HL-60/S4 treated with retinoic acid at 250 ng/mL for 4 days and 3 days (cell line): ENCODE results near the gene SLC26A6.

Source experiments
- in situ Hi-C: fragments of 300-500 bp; cut with MboI; formaldehyde crosslinking; loops from 2 replicates; pipeline ENCODE4 v1.7.0; 2022; ENCODE audit warnings: low sequenced_read_pairs

SLC26A6 gene

GRCh38 chr3:48600711-48601621 is 34.3 kb downstream of the SLC26A6 start:
- in situ Hi-C loops = no loop called here

GRCh38 chr3:48599509-48600285 is 35.6 kb downstream of the SLC26A6 start:
- in situ Hi-C loops = no loop called here

- in situ Hi-C loops = no loop called here
These were observed 36.2 kb downstream of the SLC26A6 start for GRCh38 chr3:48599077-48599501.

GRCh38 chr3:48598323-48599076 is 36.8 kb downstream of the SLC26A6 start:
- in situ Hi-C loops = no loop called here

GRCh38 chr3:48597408-48597800 is 37.9 kb downstream of the SLC26A6 start:
- in situ Hi-C loops = no loop called here

GRCh38 chr3:48596676-48597407 is 38.4 kb downstream of the SLC26A6 start:
- in situ Hi-C loops = no loop called here

- in situ Hi-C loops = no loop called here
These were observed 39.1 kb downstream of the SLC26A6 start for GRCh38 chr3:48596157-48596556.

- in situ Hi-C loops = no loop called here
These were observed 39.6 kb downstream of the SLC26A6 start for GRCh38 chr3:48595526-48596121.

GRCh38 chr3:48595075-48595525 is 40.2 kb downstream of the SLC26A6 start, which contains the start of gene COL7A1:
COL7A1 (minus strand) TSS chr3:48595329; CDS start chr3:48595159, 170 bp downstream.
- in situ Hi-C loops = no loop called here

GRCh38 chr3:48594417-48595049 is 40.7 kb downstream of the SLC26A6 start:
- in situ Hi-C loops = no loop called here

- in situ Hi-C loops = no loop called here
These were observed 41.9 kb downstream of the SLC26A6 start for GRCh38 chr3:48593337-48593736.

- in situ Hi-C loops = no loop called here
These were observed 42.7 kb downstream of the SLC26A6 start for GRCh38 chr3:48592519-48593087.

GRCh38 chr3:48591886-48592518 is 43.3 kb downstream of the SLC26A6 start:
- in situ Hi-C loops = no loop called here

GRCh38 chr3:48591436-48591835 is 43.8 kb downstream of the SLC26A6 start:
- in situ Hi-C loops = no loop called here

- in situ Hi-C loops = no loop called here
These were observed 47.0 kb downstream of the SLC26A6 start for GRCh38 chr3:48588230-48588629.

GRCh38 chr3:48587686-48588085 is 47.6 kb downstream of the SLC26A6 start:
- in situ Hi-C loops = no loop called here

GRCh38 chr3:48585411-48585810 is 49.9 kb downstream of the SLC26A6 start:
- in situ Hi-C loops = no loop called here

- in situ Hi-C loops = no loop called here
These were observed 50.4 kb downstream of the SLC26A6 start for GRCh38 chr3:48584836-48585235.
